TTC549 (cell line): ENCODE measurements around the gene TMEM234.

Source experiments
- FAIRE-seq: peaks from 2 replicates; lab custom pipeline; 2012; peaks lifted over from hg19 to GRCh38; lab: Jason Lieb, UNC

TMEM234 gene

DNA sequence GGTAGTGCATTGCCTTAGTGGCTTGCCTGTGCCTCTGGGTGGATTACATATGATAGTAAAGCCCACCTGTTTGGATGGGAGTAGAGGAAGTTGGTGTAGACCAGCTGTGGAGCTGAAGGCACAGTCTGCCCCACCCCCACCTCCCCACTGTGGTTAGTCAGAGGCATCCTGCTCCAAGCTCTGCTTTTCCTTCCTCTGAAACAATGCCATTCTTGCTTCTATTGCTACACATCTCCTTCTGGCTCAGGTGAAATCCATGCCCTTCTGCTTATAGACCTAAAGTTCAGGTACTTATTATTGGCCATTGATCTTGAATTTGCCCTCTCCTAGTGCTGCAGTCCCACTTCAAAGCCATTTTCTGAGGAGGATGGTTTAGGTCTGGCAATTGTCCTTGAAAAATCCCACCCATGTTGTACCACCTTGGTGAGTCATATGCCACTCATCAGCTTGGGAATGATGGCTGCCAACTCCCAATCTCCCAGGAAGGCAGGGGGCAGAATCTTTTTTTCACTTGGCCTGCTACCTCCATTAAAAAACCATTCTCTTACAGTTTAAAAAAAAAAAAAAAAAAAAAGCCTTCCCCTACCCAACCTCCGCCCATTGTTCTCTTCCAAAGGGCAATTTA, 49.4 kb downstream of the TMEM234 start:
- no peak for FAIRE-seq

- no peak for FAIRE-seq
These were observed 51.2 kb downstream of the TMEM234 start for GRCh38 chr1:32170991-32171390.
